Endodermal cell (in vitro differentiated cells): ENCODE data around the gene AKNAD1. TPM values are rescaled to one million over a fixed set of nuclear protein-coding genes. Genes with fewer than 3 reads are reported as not detected.

ENCODE experiments used
- DNase-seq: peaks from one replicate; pipeline ENCODE4 v3.0.0-alpha.2; 2017
- H3K27ac ChIP-seq: 2 replicates; pipeline ENCODE4 v1.5.1; 2013; ENCODE audit warnings: mild to moderate bottlenecking, low read depth, low read length, moderate library complexity
- H3K27me3 ChIP-seq: 2 replicates; pipeline ENCODE4 v1.6.1; 2013; ENCODE audit warnings: mild to moderate bottlenecking, low read length, moderate library complexity; ENCODE audit not compliant: insufficient read depth, control insufficient read depth, poor library complexity, severe bottlenecking
- H3K36me3 ChIP-seq: 2 replicates; pipeline ENCODE4 v1.7.0; 2013; ENCODE audit warnings: mild to moderate bottlenecking, low read length, moderate library complexity; ENCODE audit not compliant: control insufficient read depth, insufficient read depth
- H3K4me1 ChIP-seq: one replicate; pipeline ENCODE4 v1.7.0; 2013; ENCODE audit warnings: low read length; ENCODE audit not compliant: control insufficient read depth, insufficient read depth
- H3K4me3 ChIP-seq: 2 replicates; pipeline ENCODE4 v1.5.1; 2013; ENCODE audit warnings: mild to moderate bottlenecking, low read length, moderate library complexity
- H3K9ac ChIP-seq: 2 replicates; pipeline ENCODE4 v1.6.1; 2013; ENCODE audit warnings: mild to moderate bottlenecking, low read length, moderate library complexity; ENCODE audit not compliant: poor library complexity, severe bottlenecking; ENCODE audit errors: extremely low read depth
- H3K9me3 ChIP-seq: 2 replicates; pipeline ENCODE4 v1.6.1; 2013; ENCODE audit warnings: mild to moderate bottlenecking, low read length, moderate library complexity; ENCODE audit not compliant: control insufficient read depth
- H3K27ac Mint-ChIP-seq: 2 replicates; pipeline ENCODE4 v1.8.0; 2020; ENCODE audit warnings: mixed read lengths
- H3K27me3 Mint-ChIP-seq: 2 replicates; pipeline ENCODE4 v1.8.0; 2021; ENCODE audit warnings: mild to moderate bottlenecking, mixed read lengths; ENCODE audit not compliant: insufficient read depth
- H3K36me3 Mint-ChIP-seq: 2 replicates; pipeline ENCODE4 v1.8.0; 2020; ENCODE audit warnings: low read depth, mixed read lengths
- H3K4me1 Mint-ChIP-seq: 2 replicates; pipeline ENCODE4 v1.8.0; 2020; ENCODE audit warnings: mixed read lengths
- H3K4me3 Mint-ChIP-seq: 2 replicates; pipeline ENCODE4 v1.8.0; 2020; ENCODE audit warnings: mild to moderate bottlenecking, moderate library complexity, mixed read lengths
- H3K9me3 Mint-ChIP-seq: 2 replicates; pipeline ENCODE4 v1.8.0; 2020; ENCODE audit warnings: mild to moderate bottlenecking, mixed read lengths
- CTCF ChIP-seq: fragments of 200-600 bp; sonication (generic); conservative IDR thresholded peaks from 2 replicates; pipeline ENCODE4 v1.5.0; 2021; ENCODE audit warnings: antibody characterized with exemption, mild to moderate bottlenecking
- WGBS, 2 experiments: methylation state at CpG; one replicate each; pipeline versions ENCODE4 v1.1.5 to v1.1.7; 2013; ENCODE audit warnings: missing lambda C conversion rate in 2 of 2, mixed read lengths in 1 of 2; ENCODE audit not compliant: insufficient coverage in 1 of 2, insufficient read length in 1 of 2; 5-methylcytosine and 5-hydroxymethylcytosine counted together
- total RNA-seq, 2 donors: library from RNA; stranded (reverse); fragmentation: NEBNext Ultra II Directional in 1 of 2; extraction: Animal tissue kit (Norgen Biotek cat#: 25700) in 1 of 2; gene quantifications; 2 replicates in 1 of 2; 3 replicates in 1 of 2; pipeline ENCODE4 v1.2.1, GENCODE V29; 2021

AKNAD1 gene
- total RNA-seq, 2 donors from 2014 or later: 0.20 to 2.0 TPM

- Histone ChIP-seq H3K27me3 (no peaks in the 10 kb centered on the region), H3K36me3 (peaks cover 77% of the 10 kb centered on the region), H3K9me3 (no peaks in the 10 kb centered on the region), H3K4me1 (peaks cover 4% of the 10 kb centered on the region), H3K27ac (no peak overlapping the region), H3K4me3 (no peak overlapping the region), H3K9ac (no peak overlapping the region)
- peaks cover 22% of the 10 kb centered on the region for H3K36me3 Mint-ChIP-seq
- WGBS, 2 experiments: 65 to 85% methylated on average over 4 to 10 of the region's 10 CpGs
- no peak overlapping the region for H3K27ac Mint-ChIP-seq
- H3K9me3 Mint-ChIP-seq: no peaks in the 10 kb centered on the region
- no peak overlapping the region for H3K4me3 Mint-ChIP-seq
- H3K27me3 Mint-ChIP-seq: no peaks in the 10 kb centered on the region
- TF ChIP-seq CTCF: no peak
- peak; percentile 64 for DNase-seq
- H3K4me1 Mint-ChIP-seq: peaks cover 6% of the 10 kb centered on the region
These were observed 39.6 kb upstream of the AKNAD1 start for GRCh38 chr1:108896146-108897145.

GRCh38 chr1:108893141-108893530 is 36.2 kb upstream of the AKNAD1 start:
- WGBS, 2 experiments: 95 to 100% methylated on average over 3 to 4 of the region's 4 CpGs
- no peaks in the 10 kb centered on the region for H3K27me3 Mint-ChIP-seq
- H3K36me3 Mint-ChIP-seq: peaks cover 5% of the 10 kb centered on the region
- no peak for TF ChIP-seq CTCF
- H3K4me3 Mint-ChIP-seq: no peak overlapping the region
- no peak overlapping the region for H3K27ac ChIP-seq
- H3K4me1 Mint-ChIP-seq: peaks cover 19% of the 10 kb centered on the region
- no peaks in the 10 kb centered on the region for H3K9me3 ChIP-seq
- H3K4me3 ChIP-seq: no peak overlapping the region
- DNase-seq: no peak
- H3K9me3 Mint-ChIP-seq: no peaks in the 10 kb centered on the region
- peaks cover 11% of the 10 kb centered on the region for H3K4me1 ChIP-seq
- H3K9ac ChIP-seq: no peak overlapping the region
- H3K27ac Mint-ChIP-seq: no peak overlapping the region
- peaks cover 65% of the 10 kb centered on the region for H3K36me3 ChIP-seq
- H3K27me3 ChIP-seq: no peaks in the 10 kb centered on the region

- Histone ChIP-seq H3K27me3 (no peaks in the 10 kb centered on the region), H3K27ac (no peak overlapping the region), H3K4me3 (no peak overlapping the region), H3K4me1 (peaks cover 11% of the 10 kb centered on the region), H3K36me3 (peaks cover 63% of the 10 kb centered on the region), H3K9me3 (no peaks in the 10 kb centered on the region), H3K9ac (no peak overlapping the region)
- DNase-seq: no peak
- Mint-ChIP-seq H3K9me3 (no peaks in the 10 kb centered on the region), H3K27ac (no peak overlapping the region), H3K27me3 (no peaks in the 10 kb centered on the region), H3K4me1 (peaks cover 19% of the 10 kb centered on the region), H3K4me3 (no peak overlapping the region), H3K36me3 (peaks cover 3% of the 10 kb centered on the region)
- 92 to 100% methylated on average over 3 of the region's 3 CpGs for WGBS, 2 experiments
- TF ChIP-seq CTCF: no peak
These were observed 35.7 kb upstream of the AKNAD1 start for GRCh38 chr1:108892356-108893140.
